ENCODE measurements around the gene ADORA1.

ADORA1 gene

GRCh38 chr1:203091761-203092330 is 35.7 kb upstream of the ADORA1 start:
- TF ChIP-seq PAX5 (IDR thresholded peaks at IDR 0.05; ENCODE audit: insufficient read depth, low read length, severe bottlenecking): no peak
- TF ChIP-seq POU2F2 (IDR thresholded peaks at IDR 0.05; ENCODE audit: low read depth, low read length): no peak
- no peak for TF ChIP-seq SPI1 (IDR thresholded peaks at IDR 0.05; ENCODE audit: low read depth, low read length)
- TF ChIP-seq TAF1 (IDR thresholded peaks at IDR 0.05; ENCODE audit: low read depth, low read length): no peak
- no peak for TF ChIP-seq POLR2AphosphoS5 (IDR thresholded peaks at IDR 0.05; ENCODE audit: low read depth, low read length)
- no peak for TF ChIP-seq POLR2A (IDR thresholded peaks at IDR 0.05; ENCODE audit: low read depth, low read length)
- no peak for FAIRE-seq

GRCh38 chr1:203093754-203094410 is 33.6 kb upstream of the ADORA1 start:
- TF ChIP-seq SPI1 (IDR thresholded peaks at IDR 0.05; ENCODE audit: low read depth, low read length) (no peak), POLR2A (IDR thresholded peaks at IDR 0.05; ENCODE audit: low read depth, low read length) (no peak), POLR2AphosphoS5 (IDR thresholded peaks at IDR 0.05; ENCODE audit: low read depth, low read length) (no peak), POU2F2 (IDR thresholded peaks at IDR 0.05; ENCODE audit: low read depth, low read length) (no peak), TAF1 (IDR thresholded peaks at IDR 0.05; ENCODE audit: low read depth, low read length) (no peak), PAX5 (IDR thresholded peaks at IDR 0.05; ENCODE audit: insufficient read depth, low read length, severe bottlenecking) (no peak)
- DNase-seq (ENCODE audit: insufficient read length, low spot score) (no peak), FAIRE-seq (no peak)

More at GRCh38 chr1:203091761-203092330, 35.7 kb upstream of the ADORA1 start:
- DNase-seq (ENCODE audit: insufficient read length, low spot score): no peak

DNA sequence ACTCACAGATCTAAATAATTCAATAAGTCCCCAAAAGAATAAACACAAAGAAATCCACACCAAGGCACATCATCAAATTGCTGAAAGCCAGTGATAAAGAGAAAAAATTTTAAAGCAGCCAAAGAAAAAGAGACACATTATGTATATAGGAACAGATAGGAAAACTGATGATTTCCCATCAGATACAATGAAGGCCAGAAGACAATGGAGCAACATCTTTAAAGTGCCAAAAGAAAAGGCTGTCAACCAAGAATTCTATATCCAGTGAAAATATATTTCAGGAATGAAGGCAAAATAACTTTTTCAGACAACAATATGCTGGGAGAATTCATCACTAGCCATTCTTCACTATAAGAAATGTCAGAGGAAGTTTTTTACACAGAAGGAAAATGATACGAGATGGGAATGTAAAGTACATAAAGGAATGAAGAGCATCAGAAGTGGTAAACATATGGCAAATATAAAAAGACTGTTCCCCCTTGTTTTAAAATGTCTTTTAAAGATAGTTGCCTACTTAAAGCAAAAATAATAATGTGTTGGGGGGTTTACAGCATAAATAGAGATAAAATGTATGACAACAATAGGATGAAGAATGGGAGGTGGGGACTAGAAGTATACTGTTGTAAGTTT is 32.4 kb upstream of the ADORA1 start:
- TF ChIP-seq POLR2A (IDR thresholded peaks at IDR 0.05; ENCODE audit: low read depth, low read length) (no peak), SPI1 (IDR thresholded peaks at IDR 0.05; ENCODE audit: low read depth, low read length) (no peak)
- FAIRE-seq (no peak), DNase-seq (ENCODE audit: insufficient read length, low spot score) (no peak)

GRCh38 chr1:203096566-203096965 is 31.0 kb upstream of the ADORA1 start:
- TF ChIP-seq TAF1 (IDR thresholded peaks at IDR 0.05; ENCODE audit: low read depth, low read length): no peak
- no peak for TF ChIP-seq POLR2AphosphoS5 (IDR thresholded peaks at IDR 0.05; ENCODE audit: low read depth, low read length)
- TF ChIP-seq POU2F2 (IDR thresholded peaks at IDR 0.05; ENCODE audit: low read depth, low read length): no peak
- no peak for TF ChIP-seq POLR2A (IDR thresholded peaks at IDR 0.05; ENCODE audit: low read depth, low read length)
- TF ChIP-seq SPI1 (IDR thresholded peaks at IDR 0.05; ENCODE audit: low read depth, low read length): no peak
- TF ChIP-seq PAX5 (IDR thresholded peaks at IDR 0.05; ENCODE audit: insufficient read depth, low read length, severe bottlenecking): no peak
- FAIRE-seq (no peak), DNase-seq (ENCODE audit: insufficient read length, low spot score) (no peak)

GRCh38 chr1:203097001-203097400 is 30.5 kb upstream of the ADORA1 start:
- TF ChIP-seq SPI1 (IDR thresholded peaks at IDR 0.05; ENCODE audit: low read depth, low read length) (no peak), POLR2AphosphoS5 (IDR thresholded peaks at IDR 0.05; ENCODE audit: low read depth, low read length) (no peak), POLR2A (IDR thresholded peaks at IDR 0.05; ENCODE audit: low read depth, low read length) (no peak), PAX5 (IDR thresholded peaks at IDR 0.05; ENCODE audit: insufficient read depth, low read length, severe bottlenecking) (no peak), POU2F2 (IDR thresholded peaks at IDR 0.05; ENCODE audit: low read depth, low read length) (no peak), TAF1 (IDR thresholded peaks at IDR 0.05; ENCODE audit: low read depth, low read length) (no peak)
- no peak for DNase-seq (ENCODE audit: insufficient read length, low spot score)
- FAIRE-seq: no peak

DNA sequence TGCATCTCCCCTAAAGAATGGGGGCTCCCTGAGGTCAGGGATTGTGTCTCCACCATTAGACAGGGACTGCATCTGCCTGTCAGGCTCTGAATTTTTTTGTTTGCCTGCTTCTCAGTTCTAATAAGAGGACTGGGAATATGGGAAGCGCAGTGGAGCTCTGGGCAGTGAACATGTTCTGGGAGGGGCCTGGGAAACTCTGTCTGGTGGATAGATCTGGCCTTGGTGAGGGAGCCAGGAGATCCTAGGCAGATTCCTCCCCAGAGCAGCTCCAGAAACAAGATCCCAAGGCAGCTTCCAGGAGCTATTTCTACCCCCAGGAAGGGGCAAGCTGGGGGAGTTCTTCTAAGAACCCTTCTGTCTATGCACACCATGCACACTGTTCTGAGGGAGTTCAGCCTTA is 29.1 kb upstream of the ADORA1 start:
- FAIRE-seq (no peak), DNase-seq (ENCODE audit: insufficient read length, low spot score) (no peak)
- TF ChIP-seq SPI1 (IDR thresholded peaks at IDR 0.05; ENCODE audit: low read depth, low read length) (no peak), POU2F2 (IDR thresholded peaks at IDR 0.05; ENCODE audit: low read depth, low read length) (no peak), PAX5 (IDR thresholded peaks at IDR 0.05; ENCODE audit: insufficient read depth, low read length, severe bottlenecking) (no peak), POLR2AphosphoS5 (IDR thresholded peaks at IDR 0.05; ENCODE audit: low read depth, low read length) (no peak), TAF1 (IDR thresholded peaks at IDR 0.05; ENCODE audit: low read depth, low read length) (no peak)

GRCh38 chr1:203098914-203099520 is 28.5 kb upstream of the ADORA1 start:
- FAIRE-seq (no peak), DNase-seq (ENCODE audit: insufficient read length, low spot score) (no peak)
- TF ChIP-seq POLR2A (IDR thresholded peaks at IDR 0.05; ENCODE audit: low read depth, low read length) (no peak), POLR2AphosphoS5 (IDR thresholded peaks at IDR 0.05; ENCODE audit: low read depth, low read length) (no peak), POU2F2 (IDR thresholded peaks at IDR 0.05; ENCODE audit: low read depth, low read length) (no peak), SPI1 (IDR thresholded peaks at IDR 0.05; ENCODE audit: low read depth, low read length) (no peak), TAF1 (IDR thresholded peaks at IDR 0.05; ENCODE audit: low read depth, low read length) (no peak), PAX5 (IDR thresholded peaks at IDR 0.05; ENCODE audit: insufficient read depth, low read length, severe bottlenecking) (no peak)

DNA sequence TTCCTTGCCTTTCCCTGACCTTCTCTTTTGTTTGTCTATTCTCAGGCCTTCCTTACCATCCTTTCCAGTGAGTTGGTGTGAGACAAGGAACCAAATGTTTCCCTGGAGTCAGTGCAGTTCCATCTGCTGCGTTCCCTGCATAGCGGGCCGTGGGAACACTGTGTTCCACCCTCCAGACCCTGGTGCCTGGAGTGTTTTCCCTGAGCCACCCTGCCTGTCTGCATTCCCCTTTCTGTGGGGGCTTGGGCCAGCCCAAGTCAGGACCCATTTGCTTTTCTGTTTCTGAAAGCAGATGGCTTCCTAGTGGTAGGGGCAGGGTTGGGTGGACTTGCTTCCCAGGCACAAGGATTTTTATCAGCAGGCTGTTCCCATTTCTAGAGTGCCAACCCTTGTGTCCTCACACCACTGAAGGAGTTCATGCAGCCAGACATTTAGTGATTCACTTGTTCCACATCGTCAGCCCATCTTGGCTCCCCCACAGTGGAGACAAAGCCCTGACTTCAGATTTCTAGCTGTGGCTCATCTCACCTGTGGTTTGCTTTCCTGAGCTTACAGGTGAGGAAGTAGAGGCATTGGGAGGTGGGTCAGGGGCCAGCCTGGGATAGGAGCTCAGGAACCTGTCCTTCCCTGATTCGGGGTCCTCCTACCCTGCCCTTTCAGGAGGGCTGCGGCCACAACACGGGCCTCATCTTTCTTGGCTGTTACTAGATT is 27.6 kb upstream of the ADORA1 start:
- DNase-seq (ENCODE audit: insufficient read length, low spot score) (no peak), FAIRE-seq (no peak)
- no peak for TF ChIP-seq TAF1 (IDR thresholded peaks at IDR 0.05; ENCODE audit: low read depth, low read length)
- TF ChIP-seq POLR2AphosphoS5 (IDR thresholded peaks at IDR 0.05; ENCODE audit: low read depth, low read length): no peak
- no peak for TF ChIP-seq POLR2A (IDR thresholded peaks at IDR 0.05; ENCODE audit: low read depth, low read length)
- no peak for TF ChIP-seq SPI1 (IDR thresholded peaks at IDR 0.05; ENCODE audit: low read depth, low read length)
- TF ChIP-seq POU2F2 (IDR thresholded peaks at IDR 0.05; ENCODE audit: low read depth, low read length): no peak
- TF ChIP-seq PAX5 (IDR thresholded peaks at IDR 0.05; ENCODE audit: insufficient read depth, low read length, severe bottlenecking): no peak

DNA sequence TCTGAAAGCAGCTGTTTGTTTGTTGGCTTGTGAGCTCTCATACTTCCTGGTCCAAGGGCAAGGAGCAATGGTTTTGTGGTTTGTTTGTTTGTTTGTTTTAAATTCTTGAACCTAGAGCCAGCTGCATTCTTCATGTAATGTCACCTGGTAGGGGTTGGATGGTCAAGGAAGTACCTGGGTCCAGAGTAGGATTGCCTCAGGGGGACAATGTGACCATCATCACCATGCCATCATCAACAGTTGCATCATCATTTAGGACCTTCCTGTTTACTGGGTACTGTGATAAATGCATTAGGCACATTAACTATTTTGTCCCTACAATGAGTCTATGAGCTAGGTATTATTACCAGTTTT is 27.0 kb upstream of the ADORA1 start:
- DNase-seq (ENCODE audit: insufficient read length, low spot score) (no peak), FAIRE-seq (no peak)
- TF ChIP-seq POU2F2 (IDR thresholded peaks at IDR 0.05; ENCODE audit: low read depth, low read length) (no peak), SPI1 (IDR thresholded peaks at IDR 0.05; ENCODE audit: low read depth, low read length) (no peak), TAF1 (IDR thresholded peaks at IDR 0.05; ENCODE audit: low read depth, low read length) (no peak), PAX5 (IDR thresholded peaks at IDR 0.05; ENCODE audit: insufficient read depth, low read length, severe bottlenecking) (no peak), POLR2AphosphoS5 (IDR thresholded peaks at IDR 0.05; ENCODE audit: low read depth, low read length) (no peak), POLR2A (IDR thresholded peaks at IDR 0.05; ENCODE audit: low read depth, low read length) (no peak)
